ENCODE data around the gene DIP2B. TPM values are rescaled to one million over a fixed set of nuclear protein-coding genes. Genes with fewer than 3 reads are reported as not detected.

Gene DIP2B
- polyA plus RNA-seq, 1 donor from 2014 or later, result 44.0 TPM

- TF ChIP-seq EZH2 (IDR thresholded peaks at IDR 0.05; ENCODE audit: borderline replicate concordance, insufficient read depth, low read length, poor library complexity, severe bottlenecking) (no peak), EP300 (conservative IDR thresholded peaks at IDR 0.05; ENCODE audit: poor library complexity, severe bottlenecking) (no peak), RAD21 (conservative IDR thresholded peaks at IDR 0.05) (no peak), CTCF (IDR thresholded peaks at IDR 0.05; ENCODE audit: poor library complexity, severe bottlenecking) (no peak), POLR2AphosphoS5 (IDR thresholded peaks at IDR 0.05) (no peak), TAF1 (IDR thresholded peaks at IDR 0.05; ENCODE audit: low read depth) (no peak), MXI1 (conservative IDR thresholded peaks at IDR 0.05; ENCODE audit: poor library complexity, severe bottlenecking) (no peak), SMC3 (conservative IDR thresholded peaks at IDR 0.05; ENCODE audit: poor library complexity) (no peak), REST (IDR thresholded peaks at IDR 0.05; ENCODE audit: borderline replicate concordance) (no peak)
- Histone ChIP-seq H3K4me3 (ENCODE audit: low read length) (peak overlapping the region; percentile 71), H2AFZ (ENCODE audit: low read depth, low read length) (no peak overlapping the region), H3K27ac (ENCODE audit: low read length) (peak overlapping the region; percentile 89), H3K79me2 (replicated peaks; ENCODE audit: insufficient read depth, low read length) (peaks cover 69% of the 10 kb centered on the region), H3K9me3 (ENCODE audit: low read length) (no peaks in the 10 kb centered on the region), H3K36me3 (ENCODE audit: insufficient read depth, low read length) (no peaks in the 10 kb centered on the region), H3K27me3 (ENCODE audit: insufficient read depth, low read depth, low read length) (no peaks in the 10 kb centered on the region), H3K9ac (ENCODE audit: low read length) (peak overlapping the region; percentile 93), H3K9me2 (ENCODE audit: insufficient read depth, low read length) (no peaks in the 10 kb centered on the region), H4K20me1 (ENCODE audit: insufficient read depth) (peaks cover 4% of the 10 kb centered on the region), H3F3A (ENCODE audit: insufficient read depth, low read length, poor library complexity, severe bottlenecking) (no peaks in the 10 kb centered on the region), H3K4me2 (ENCODE audit: low read length) (peak overlapping the region; percentile 99)
These were observed 2.7 kb downstream of the DIP2B start for GRCh38 chr12:50507474-50507838.

GRCh38 chr12:50507930-50508329, 3.1 kb downstream of the DIP2B start:
- peak overlapping the region; percentile 71 for H3K4me3 ChIP-seq (ENCODE audit: low read length)
- H3K9me2 ChIP-seq (ENCODE audit: insufficient read depth, low read length), result no peaks in the 10 kb centered on the region
- no peak overlapping the region for H2AFZ ChIP-seq (ENCODE audit: low read depth, low read length)
- no peaks in the 10 kb centered on the region for H3K9me3 ChIP-seq (ENCODE audit: low read length)
- H4K20me1 ChIP-seq (ENCODE audit: insufficient read depth), result peaks cover 4% of the 10 kb centered on the region
- no peaks in the 10 kb centered on the region for H3K27me3 ChIP-seq (ENCODE audit: insufficient read depth, low read depth, low read length)
- peak overlapping the region; percentile 89 for H3K27ac ChIP-seq (ENCODE audit: low read length)
- TF ChIP-seq TAF1 (IDR thresholded peaks at IDR 0.05; ENCODE audit: low read depth) (no peak), CTCF (IDR thresholded peaks at IDR 0.05; ENCODE audit: poor library complexity, severe bottlenecking) (no peak), POLR2AphosphoS5 (IDR thresholded peaks at IDR 0.05) (no peak), RAD21 (conservative IDR thresholded peaks at IDR 0.05) (no peak), EZH2 (IDR thresholded peaks at IDR 0.05; ENCODE audit: borderline replicate concordance, insufficient read depth, low read length, poor library complexity, severe bottlenecking) (no peak), EP300 (conservative IDR thresholded peaks at IDR 0.05; ENCODE audit: poor library complexity, severe bottlenecking) (no peak), SMC3 (conservative IDR thresholded peaks at IDR 0.05; ENCODE audit: poor library complexity) (no peak), MXI1 (conservative IDR thresholded peaks at IDR 0.05; ENCODE audit: poor library complexity, severe bottlenecking) (no peak), REST (IDR thresholded peaks at IDR 0.05; ENCODE audit: borderline replicate concordance) (no peak)
- H3K36me3 ChIP-seq (ENCODE audit: insufficient read depth, low read length), result no peaks in the 10 kb centered on the region
- H3K79me2 ChIP-seq (replicated peaks; ENCODE audit: insufficient read depth, low read length), result peaks cover 69% of the 10 kb centered on the region
- no peaks in the 10 kb centered on the region for H3F3A ChIP-seq (ENCODE audit: insufficient read depth, low read length, poor library complexity, severe bottlenecking)
- H3K4me2 ChIP-seq (ENCODE audit: low read length), result peak overlapping the region; percentile 99
- peak overlapping the region; percentile 93 for H3K9ac ChIP-seq (ENCODE audit: low read length)

All from neural cell (in vitro differentiated cells).